DMS53 treated with DMSO at 0.1 percent for 48 hours (cell line): ENCODE results near the gene LPAR2.
"Not testable (repeated sequence)": the region's sequence is repeated elsewhere in the genome, so short reads cannot be mapped to it uniquely, and the experiment has no call there.

ENCODE experiments used
- DNase-seq: peaks from one replicate; lab custom pipeline; 2025; ENCODE audit not compliant: unreplicated experiment; lab: John Stamatoyannopoulos, UW

The LPAR2 gene

DNA sequence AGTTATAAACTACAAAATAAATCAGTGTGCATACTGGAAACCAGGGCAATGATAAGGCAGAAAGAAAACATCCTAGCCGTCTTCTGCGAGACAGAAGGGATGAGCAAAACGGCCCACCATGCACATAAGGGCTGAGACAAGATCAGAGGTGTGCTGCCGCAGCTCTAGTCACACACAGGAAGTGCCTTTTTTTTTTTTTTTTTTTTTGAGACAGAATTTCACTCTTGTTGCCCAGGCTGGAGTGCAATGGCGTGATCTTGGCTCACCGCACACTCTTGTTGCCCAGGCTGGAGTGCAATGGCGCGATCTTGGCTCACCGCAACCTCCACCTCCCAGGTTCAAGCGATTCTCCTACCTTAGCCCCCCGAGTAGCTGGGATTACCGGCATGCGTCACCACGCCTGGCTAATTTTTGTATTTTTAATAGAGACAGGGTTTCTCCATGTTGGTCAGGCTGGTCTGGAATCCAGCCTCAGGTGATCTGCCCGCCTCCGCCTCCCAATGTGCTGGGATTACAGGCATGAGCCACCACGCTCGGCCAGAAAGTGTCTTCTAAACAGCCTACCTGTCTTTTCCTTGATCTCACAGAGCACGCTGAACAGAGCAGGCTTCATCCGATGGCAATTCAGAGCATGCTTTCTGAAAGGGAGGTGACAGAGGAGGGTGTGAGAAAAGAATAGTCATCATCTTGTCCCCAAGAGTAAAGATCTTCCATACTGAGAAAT, 29.1 kb downstream of the LPAR2 start:
- DNase-seq, result not testable (repeated sequence)

DNA sequence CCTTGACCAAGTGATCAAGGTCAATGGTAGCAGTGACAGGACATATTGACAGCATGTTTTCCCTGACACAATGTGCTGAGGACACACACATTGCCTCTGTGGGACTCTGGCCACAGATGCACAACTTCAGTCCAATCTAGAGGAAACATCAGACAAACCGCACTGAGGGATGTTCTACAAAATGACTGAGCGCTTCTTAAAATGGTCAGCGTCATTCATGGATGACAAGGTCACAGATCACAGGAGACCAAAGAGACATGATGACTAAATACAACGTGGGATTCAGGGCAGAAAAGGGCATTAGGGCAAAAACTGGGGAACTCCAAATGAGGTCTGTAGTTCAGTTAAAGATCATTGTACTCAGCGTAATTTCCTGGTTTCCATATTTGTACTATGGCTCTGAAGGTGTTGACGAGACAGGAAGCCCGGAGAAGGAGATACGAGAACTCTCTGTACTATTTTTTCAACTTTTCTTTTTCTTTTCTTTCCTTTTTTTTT, 30.2 kb downstream of the LPAR2 start:
- no peak for DNase-seq

DNA sequence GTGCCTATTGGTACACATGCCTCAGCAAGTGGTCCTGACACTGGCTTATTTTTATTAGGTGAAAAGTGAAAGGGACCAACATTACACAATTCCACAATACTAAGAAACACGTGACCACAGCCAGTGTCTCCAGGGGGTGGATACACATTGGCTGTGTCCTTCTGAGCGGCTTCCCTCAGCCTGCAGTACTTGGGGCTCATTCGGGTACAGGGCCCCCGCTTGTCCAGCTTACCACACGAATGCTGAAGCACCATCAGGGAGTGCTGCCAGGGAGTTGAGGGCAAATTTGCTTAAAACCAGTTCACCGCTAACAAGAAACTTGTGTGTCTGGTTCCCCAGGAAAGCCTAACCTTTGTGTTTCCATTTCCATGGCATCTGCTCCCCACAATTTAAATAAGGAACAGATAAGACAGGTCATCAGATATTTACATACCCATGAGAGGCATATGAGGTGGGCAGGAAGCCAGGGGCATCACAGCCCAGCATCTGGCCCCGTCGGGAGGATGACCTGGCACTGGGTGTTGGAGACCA, 32.8 kb downstream of the LPAR2 start:
- no peak for DNase-seq

DNA sequence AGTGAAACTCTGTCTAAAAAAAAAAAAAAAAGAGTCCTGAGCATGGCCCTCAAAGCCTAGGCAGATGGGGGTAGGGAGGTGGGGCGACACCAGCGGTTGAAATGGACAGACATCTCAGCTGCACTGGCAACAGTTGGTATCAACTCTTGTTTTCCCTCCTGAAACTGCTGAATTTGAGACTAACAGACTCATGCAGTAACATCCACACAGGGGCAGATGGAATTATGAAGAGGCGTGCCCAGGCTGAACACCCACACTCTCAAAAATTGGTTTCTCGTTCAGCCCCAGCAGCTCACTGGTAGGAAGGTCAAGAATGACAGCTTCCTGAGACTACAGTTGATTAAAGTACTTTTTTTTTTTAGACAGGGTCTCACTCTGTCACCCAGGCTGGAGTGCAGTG, 33.6 kb downstream of the LPAR2 start:
- no peak for DNase-seq

DNA sequence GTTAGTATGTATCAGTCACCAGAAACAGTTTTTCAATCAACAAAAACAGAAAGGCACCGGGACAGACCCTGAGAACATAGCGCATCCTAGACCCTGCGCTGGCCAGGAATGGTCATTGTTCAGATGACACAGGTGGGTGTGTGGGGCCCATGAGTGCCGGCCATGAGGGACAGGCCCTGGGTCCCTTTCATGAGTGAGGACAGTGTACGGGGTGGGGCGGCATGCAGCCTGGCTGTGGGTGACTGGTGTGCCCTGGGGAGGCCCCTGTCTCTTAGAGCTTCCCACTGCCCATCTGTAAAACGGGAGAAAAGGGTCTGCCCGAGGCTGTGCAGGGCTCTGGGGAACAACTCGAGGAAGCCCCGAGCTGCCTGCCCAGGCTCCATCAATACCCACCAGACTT, 35.3 kb downstream of the LPAR2 start:
- DNase-seq, result no peak

DNA sequence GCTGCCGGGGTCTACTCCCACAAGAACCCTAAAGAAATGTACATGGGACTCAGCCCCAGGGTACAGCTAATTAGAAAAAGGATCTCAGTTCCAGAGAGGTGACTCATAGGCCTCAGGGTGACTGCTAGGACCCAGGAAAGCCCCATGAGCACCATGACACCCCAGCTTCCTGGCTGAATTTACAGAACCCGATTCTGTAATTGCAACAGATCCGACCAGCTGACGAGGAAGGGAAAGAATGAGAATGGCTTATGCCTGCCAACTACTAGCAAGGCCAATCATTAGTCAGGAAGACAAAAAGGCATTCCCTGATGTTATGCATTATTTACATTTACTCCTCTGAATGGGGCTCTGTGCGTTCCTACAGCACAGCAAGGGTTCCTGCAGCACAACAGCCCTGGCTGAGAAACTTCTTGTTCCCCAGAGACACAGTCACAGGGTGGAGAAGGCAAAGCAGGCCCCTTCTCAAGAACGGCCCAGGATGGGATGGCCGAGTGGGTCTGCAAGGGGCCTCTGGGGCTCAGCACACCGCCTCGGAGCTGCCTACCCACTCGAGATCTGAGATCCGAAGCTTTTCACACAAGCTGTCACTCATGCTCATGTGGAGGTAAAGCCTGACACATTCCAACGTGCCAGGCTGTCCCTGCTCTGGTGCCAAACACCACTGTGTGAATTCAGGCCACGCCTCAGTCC, 36.7 kb downstream of the LPAR2 start:
- DNase-seq, result no peak

DNA sequence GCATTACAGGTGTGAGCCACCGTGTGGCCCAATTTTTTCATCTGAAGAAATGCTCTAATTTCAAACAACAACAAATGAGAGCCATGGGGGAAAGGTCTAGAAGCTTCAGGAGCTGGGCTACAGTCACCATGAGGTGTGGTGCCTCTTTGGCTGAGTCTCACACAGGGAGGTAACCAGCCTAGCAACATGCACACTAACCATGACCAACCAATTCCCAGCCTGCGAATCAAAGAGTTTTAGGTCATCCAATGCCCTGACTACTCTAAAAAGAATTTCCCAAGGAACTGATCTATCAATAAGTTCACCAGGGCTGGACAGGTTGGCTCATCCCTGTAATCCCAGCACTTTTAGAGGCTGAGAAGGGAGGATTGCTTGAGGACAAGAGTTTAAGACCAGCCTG, 39.5 kb downstream of the LPAR2 start:
- DNase-seq, result no peak

DNA sequence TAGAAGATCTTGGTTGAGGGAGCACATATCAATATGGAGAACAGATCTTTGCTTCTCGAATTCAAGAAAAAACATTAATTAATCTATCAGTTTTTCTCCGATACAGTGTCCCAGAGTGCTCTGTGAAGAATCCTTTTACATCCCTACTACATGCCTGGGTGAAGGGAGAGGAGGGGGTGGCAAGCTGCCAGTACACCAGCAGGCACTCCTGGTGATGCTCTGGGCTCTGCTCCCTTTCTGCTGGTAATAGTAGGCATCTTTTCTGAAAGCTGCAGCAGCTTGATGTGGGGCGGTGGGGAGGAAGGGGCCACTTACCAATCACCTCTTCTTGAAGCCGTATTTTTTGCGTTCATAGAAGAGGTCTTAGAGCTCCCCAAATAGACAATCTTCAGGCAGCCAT, 40.2 kb downstream of the LPAR2 start:
- DNase-seq, result no peak

DNA sequence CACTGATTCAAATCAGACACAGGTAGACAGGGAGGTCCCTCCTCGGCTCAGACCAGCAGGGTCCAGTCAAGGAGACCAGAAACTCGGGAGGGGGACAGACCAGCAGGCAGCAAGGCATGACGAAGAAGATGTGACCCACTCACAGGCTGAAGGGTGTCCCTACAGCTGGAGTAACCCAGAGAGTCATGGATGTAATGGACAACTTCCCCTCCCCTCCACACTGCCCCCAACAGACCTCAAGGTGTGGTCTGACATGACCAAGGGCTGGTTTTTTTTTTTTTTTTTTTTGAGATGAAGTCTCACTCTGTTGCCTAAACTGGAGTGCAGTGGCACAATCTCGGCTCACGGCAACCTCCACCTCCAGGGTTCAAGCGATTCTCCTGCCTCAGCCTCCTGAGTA, 43.7 kb downstream of the LPAR2 start:
- DNase-seq, result no peak

DNA sequence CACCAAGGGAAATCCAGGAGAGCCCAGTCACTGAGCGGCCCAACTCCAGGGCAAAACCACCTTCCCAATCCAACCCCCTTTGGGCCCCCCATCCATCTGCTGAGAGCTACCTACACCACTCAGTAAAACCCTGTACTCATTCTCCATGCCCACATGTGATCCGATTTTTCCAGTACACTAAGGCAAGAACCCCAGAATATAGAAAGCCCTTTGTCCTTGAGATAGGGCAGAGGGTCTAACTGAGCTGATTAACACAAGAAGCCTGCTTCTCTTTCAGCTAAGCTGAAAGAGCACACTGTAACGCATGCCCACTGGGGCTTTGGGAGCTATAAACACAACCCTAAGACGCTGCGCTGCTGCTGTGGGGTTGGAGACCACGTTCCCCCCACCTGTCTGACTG, 45.5 kb downstream of the LPAR2 start:
- DNase-seq, result no peak

DNA sequence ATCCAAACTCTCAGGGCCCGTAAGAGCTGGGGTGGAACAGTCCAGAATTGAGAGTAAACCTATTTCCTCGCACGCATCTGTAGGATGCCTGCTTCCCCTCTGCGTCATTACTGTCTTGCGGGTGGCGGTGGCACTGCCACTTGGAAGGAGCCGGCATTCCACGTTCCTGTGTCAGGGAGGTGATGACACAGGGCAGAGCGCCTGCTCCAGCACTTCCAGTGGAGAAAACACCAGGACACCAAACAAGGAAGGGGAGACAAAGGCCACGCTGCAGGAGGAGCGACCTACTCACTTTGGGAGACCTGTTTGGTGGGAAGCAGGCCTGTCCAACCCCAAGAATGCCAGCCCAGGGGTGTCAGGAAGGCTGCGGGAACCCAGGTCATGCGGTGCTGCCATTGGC, 46.6 kb downstream of the LPAR2 start:
- DNase-seq, result no peak

DNA sequence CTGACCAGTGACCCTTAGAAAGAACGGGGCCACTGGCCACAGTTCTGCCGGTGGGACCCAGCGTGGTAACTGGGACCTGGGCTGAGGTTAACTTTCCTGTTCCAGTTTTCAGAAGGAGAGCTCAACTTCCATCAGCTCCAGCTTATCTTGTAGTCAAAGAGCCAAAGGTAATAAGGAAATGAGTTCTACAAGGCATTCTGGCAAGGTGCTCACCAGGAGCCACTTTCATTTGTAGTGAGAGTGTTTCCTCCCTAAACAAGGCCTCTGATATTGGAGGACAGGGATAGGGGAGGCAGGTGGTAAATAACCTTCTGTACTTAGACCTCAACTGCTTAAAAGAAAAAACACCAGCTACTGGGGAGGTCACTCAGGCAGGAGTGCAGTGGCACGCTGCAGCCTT, 47.6 kb downstream of the LPAR2 start:
- DNase-seq, result no peak

DNA sequence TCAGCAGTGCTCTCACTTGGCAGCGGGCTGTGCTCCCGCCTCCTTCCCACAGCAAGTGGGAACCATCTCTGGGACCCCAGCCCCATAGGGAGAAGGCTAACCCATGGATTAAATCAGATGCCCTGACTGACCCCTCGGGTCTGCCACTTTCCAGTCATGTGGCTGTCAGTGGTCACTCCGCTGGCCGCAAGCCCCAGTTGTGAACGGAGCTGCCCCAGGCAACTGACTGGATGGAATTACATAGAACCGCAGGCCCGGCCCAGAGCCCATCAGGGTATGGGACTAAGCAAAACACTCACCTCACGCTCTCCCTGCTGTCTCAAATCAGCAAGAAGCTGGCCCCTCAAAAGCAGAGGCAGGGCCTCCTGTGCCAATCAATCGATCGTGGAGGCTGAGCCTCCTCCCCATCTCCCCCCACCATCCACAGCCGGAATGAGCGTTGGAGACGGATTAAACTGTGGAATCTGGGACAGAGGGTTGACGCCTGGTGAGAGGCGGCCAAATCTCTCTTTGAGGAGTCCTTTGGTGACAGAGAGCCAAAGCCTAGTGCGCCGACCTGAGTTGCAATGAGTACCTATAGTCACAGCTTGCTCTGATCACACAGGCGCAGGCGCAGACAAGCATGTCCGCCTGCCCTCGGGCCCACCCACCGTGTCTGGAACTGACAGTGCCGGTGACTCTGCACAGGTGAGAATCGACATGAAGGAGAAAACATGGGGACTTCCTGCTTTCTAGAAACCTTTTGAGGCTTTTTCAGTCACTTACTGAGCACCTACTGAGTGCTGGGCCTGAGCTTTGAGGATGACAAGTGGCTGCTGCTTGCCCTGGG, 48.3 kb downstream of the LPAR2 start:
- DNase-seq, result no peak

DNA sequence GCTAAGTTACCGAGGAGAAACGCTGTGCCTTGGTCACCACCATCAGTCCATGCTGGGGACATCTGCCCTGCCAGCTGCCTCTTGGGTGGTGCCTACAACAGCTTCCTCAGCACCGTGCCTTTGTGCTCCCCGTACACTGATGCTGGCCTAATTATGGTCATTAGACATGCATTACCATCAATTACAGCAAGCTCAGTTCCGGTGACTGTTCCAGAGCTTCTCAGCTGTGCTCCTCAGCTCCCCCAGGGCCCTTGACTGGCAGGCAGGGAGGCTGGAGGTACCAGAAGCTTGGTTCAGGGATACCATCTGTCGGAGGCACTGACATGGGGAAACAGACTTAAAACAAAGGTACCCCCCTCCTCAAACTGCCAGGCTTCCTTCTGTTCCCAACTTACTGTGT, 49.8 kb downstream of the LPAR2 start:
- no peak for DNase-seq

DNA sequence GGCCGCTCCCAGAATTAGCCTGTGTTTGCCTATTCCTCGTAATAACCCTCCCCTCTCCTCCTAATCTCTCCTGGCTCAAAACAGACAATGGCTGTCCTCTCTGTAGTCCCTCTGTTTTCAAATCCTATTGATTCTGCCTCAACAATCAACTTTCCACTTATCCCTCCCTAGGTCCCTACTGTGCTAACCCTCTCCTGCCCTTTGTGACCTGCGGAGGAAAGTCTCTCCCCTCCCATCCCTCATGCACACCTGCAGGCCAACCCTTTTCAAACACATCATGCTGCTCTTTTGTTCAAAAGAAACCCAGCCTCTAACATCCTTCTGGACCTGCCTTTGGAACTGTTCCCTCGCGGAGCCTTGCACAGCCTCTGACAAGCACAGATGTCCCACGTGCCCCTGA, 52.6 kb downstream of the LPAR2 start:
- no peak for DNase-seq
